PFSK-1 (cell line): ENCODE measurements around the gene SPNS2.

Experiments used
- POLR2AphosphoS5 ChIP-seq: IDR thresholded peaks from 2 replicates; pipeline ENCODE4 v1.6.1; 2012; ENCODE audit warnings: low read depth, mild to moderate bottlenecking, control low read depth, low read length, moderate library complexity
- SIN3A ChIP-seq: IDR thresholded peaks from 2 replicates; pipeline ENCODE4 v1.6.1; 2012; ENCODE audit warnings: mild to moderate bottlenecking, low read length, moderate library complexity, borderline replicate concordance; ENCODE audit not compliant: insufficient read depth
- TAF1 ChIP-seq: IDR thresholded peaks from 2 replicates; pipeline ENCODE4 v1.6.1; 2012; ENCODE audit warnings: low read length, control low read depth, borderline replicate concordance; ENCODE audit not compliant: insufficient read depth

DNA sequence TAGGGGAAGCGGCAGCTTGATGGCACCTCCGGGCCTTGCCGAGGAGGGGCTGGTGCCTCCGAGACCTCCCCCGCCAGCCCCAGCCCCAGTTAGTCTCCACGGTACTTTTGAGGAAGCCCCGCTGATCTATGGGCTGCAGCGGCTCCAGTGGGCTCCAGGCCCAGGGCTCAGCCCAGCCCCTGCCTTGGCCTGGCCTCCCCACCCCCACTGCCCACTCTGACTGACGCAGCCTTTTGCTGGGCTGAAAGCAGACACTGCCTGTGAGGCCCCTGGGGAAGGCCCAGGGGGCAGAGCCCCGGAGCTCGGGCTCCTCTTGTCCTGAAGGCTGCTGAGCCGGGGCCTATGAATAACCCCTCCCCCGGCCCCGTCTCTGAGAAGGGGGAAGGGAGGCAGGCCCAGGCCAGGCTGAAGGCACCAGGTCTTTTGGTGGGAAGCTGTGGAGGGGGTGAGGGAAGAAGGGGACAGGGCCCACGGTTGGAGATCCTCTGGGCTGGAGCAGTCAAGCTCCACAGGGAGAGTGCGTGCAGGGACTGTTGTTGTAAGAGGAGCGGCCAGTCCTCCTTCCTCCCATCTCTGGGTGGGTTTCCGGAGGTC, 78.1 kb downstream of the SPNS2 start:
- TF ChIP-seq SIN3A = no peak
- TF ChIP-seq POLR2AphosphoS5 = no peak
- no peak for TF ChIP-seq TAF1
